Stimulated activated CD8-positive, alpha-beta memory T cell treated with anti-CD3 and anti-CD28 coated beads, Interleukin-7, amount 100 ng/mL, for 24 hours (primary cell): ENCODE data around the gene GALNT6.
A peak's percentile ranks its signal among the peaks of the same experiment; 100 is the strongest.

Experiments
- DNase-seq: peaks from one replicate; pipeline ENCODE4 v3.0.0-alpha.2; 2020; ENCODE audit warnings: low read depth

GALNT6 gene, protein sequence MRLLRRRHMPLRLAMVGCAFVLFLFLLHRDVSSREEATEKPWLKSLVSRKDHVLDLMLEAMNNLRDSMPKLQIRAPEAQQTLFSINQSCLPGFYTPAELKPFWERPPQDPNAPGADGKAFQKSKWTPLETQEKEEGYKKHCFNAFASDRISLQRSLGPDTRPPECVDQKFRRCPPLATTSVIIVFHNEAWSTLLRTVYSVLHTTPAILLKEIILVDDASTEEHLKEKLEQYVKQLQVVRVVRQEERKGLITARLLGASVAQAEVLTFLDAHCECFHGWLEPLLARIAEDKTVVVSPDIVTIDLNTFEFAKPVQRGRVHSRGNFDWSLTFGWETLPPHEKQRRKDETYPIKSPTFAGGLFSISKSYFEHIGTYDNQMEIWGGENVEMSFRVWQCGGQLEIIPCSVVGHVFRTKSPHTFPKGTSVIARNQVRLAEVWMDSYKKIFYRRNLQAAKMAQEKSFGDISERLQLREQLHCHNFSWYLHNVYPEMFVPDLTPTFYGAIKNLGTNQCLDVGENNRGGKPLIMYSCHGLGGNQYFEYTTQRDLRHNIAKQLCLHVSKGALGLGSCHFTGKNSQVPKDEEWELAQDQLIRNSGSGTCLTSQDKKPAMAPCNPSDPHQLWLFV

DNA sequence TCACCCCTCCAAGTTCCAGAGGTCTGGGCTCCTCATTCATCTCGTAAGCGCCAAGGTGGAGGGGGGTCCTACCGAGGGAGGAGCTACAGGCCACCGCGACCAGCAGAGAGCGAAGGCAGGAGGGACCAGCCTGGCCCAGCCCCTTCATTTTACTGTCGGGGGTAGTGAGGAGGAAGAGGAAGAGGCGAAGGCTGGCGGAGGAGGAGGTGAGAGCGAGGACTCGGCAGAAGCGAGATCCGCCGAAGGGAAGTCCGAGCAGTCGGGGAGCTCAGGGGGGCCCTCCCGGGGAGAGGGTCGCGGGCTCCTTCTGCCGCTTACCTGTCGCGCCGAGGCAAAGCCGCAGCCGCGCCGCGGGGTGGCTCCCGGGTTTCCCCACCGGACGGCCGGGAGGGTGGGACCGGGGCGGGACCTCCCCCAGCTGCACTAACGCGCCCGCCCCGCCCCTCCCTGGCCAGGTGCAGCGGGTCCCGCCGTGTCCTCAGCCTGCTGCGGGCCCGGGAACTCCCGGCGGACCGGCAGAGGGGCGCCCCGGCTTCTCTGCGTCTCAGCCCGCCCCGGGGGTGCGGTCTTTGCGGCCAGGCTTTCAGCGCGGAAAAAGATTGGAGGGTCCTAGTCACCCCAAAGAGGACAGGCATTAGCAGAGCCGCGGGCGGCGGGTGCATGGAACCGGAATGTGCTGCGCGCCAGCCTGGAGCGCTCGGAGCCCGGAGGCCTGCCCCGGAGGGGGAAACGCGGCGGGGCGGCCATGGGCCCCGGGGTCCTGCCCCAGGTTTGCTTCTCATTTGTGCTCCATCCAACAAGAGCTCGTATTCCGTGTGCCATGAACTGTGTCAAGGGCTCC is at the start of gene GALNT6:
Gene GALNT6, minus strand, starts transcription at position 124 of the 841 bp plus-strand sequence. CDS start 11,625 bp downstream, outside the sequence.
- peak; percentile 47 for DNase-seq

DNA sequence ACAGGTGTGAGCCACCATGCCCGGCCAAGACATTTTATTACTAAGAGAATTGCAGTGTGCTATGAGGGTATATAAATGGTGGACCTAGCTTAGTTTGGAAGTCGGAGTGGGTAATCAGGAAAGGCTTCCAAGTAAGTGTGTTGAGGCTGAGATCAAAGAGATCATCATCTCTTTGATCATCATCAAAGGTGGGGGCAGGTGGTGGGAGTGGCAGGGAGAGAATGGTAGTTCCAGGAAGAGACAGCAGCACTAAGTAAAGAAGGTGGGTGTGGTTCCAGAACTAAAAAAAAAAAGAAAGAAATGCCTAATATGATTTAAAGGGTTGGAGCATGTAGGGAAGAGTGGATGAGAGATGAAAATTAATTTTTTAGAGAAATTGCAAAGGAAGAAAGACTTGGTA is 48.1 kb upstream of the GALNT6 start:
- DNase-seq: no peak

DNA sequence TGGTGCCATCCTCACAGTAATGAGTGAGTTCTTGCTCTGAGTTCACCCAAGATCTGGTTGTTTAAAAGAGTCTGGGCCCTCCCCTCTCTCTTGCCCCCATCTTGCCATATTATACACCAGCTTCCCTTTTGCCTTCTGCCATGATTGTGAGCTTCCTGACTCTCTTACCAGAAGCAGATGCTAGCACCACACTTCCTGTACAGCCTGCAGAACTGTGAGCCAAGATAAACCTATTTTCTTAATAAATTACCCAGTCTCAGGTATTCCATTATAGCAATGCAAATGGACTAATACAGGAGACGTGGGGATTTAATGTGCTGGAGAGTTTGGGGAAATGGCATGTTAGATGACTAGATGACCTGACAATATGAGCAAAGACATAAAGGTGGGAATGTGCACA is 46.2 kb upstream of the GALNT6 start:
- no peak for DNase-seq

DNA sequence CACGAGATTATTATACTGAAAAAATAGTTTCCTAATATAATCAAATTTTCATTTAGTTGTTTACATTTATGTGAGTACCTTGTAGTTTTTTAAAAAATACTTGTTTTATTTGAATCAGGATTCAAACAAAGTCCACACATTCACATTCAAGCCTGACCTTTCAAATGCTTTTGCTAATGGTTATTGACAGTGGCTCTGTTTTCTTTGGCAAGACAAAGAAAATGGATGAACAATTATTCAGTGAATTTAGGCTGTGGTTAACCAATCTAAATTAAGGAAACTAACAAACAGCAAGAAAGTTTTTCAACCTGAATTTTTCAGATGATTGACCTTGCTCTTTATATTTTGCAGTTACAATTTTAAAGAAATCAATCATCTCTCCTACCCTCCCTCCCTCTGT is 43.1 kb upstream of the GALNT6 start:
- DNase-seq: no peak

DNA sequence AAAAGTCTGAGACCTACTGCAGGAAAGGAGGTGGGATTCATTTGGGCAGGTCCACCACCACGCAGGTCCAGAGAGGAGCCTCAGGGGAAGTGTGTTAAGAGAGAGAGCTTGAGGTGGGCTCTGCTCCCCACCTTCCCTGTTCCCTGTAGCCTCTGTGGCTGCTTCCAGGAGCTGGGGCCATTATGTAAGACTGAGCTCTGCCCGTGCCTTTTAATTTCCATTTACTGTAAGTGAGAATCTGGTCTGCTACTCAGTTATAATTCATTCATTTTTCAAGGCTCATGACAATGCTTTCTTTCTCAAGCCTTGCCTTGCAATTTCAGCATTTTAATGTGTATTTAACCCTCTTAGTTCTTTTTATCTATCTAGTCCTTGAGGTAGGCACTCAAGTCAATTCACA is 41.7 kb upstream of the GALNT6 start:
- DNase-seq: no peak

DNA sequence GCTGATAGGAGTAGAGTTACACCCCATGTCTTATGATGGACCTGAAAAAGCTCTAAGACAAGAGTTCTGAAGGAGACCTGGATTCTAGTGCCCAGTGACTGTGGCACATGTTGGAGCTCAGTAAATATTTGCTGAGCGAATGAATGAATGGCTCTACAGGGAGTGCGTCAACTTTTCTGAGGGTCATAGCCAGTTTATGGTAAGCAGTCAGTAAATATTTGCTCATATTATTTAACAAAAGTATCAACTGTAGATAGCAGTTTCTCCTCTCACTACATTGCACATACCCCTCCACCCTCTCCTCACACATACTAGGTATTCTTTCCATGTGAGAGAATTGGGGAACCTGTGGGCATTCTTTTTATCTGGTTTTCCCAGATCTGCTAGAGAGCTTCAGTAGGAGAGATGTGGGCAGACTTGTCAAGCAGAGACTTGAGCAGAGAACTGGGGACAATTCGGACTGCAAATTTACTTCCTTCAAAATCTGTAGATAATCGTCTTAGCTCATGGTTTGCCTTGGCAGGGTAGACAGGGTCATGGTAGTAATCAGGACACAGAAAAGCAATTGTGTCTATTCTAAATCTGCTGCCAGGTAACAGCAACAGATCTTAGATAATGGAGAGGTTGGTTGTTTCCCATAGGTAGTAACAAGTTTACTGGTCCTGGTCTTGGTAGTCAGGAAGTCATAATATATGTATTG is 39.1 kb upstream of the GALNT6 start:
- no peak for DNase-seq

DNA sequence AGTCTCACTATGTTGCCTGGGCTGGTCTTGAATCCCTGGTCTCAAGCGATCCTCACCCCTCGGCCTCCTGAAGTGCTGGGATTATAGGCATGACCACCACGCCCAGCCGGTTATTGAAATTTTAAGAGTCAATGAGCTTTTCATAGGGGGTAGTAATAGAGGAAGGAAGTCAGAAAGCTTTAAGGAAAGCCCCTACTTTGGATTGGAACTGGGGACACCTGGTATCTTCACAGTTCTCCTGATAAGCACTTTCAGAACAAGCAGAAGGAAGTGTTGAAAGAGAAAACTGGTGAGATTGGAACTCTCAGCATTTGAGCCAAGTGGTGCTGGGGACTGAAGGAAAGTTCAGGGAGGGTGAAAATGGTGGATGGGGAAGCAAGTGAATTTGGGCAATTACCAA is 38.5 kb upstream of the GALNT6 start:
- DNase-seq: no peak

DNA sequence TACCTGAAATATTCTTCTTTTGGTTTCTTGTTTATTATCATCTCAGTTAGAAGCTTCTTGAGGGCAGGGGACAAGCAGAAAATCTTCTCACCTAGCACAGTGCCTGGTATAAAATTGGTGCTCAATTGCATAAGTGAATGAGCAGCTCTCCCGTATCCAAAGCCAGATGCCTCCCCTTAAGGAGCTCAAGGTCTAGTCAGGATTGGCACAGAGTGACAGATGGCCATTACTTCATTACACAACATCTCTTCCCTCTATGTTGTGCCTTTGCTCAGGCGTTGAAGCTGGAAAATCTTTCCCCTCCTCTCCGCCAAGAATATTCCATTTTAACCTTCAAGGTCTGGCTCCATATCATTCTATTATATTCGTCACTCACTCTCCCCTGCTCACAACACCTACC is 37.0 kb upstream of the GALNT6 start:
- no peak for DNase-seq

DNA sequence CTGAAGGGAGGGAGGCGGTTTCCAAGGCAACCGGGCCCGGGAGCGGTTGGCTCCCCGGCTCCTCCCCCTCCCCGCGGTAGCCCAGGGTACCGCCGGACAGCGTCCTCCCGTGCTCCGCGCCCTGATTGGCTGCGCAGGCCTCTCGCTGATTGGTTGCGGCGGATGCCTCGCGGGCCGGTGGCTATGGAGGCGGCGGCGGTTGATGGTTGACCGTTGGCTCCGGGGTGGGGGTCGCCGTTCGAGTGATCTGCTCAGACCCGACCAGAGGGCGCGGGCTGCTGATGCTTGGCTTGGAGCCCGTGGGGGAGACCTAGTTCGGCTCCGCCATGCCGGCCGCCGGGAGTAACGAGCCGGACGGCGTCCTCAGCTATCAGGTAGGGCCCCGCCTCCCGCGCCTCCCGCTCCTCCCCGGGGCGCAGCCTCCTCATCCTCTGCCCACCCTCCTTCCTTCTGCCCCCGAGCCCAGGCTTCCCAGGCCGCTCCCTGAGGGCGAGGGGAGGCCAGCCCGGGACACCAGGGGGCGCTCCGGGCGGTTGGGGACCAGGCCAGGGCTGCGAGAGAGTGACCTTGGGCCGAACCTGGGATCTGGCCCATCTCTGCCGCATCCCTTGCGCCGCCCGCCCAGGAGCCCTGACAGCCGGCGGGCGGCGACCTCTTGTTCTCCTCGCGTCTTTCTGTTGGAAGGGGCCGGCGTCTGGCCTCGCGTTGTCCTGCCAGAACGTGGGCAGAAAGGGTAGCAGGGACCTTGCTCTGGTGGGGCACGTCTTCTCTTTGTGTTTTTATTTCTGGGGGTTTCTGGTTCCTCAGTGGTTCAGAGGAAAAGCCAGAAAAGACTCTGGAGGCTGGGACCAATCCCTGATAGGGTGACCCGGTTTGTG is 33.7 kb upstream of the GALNT6 start, which contains the start of gene SLC4A8:
Gene SLC4A8, plus strand, starts transcription at position 170 of the 878 bp plus-strand sequence. Its CDS starts 157 bp downstream, at position 327.
- peak; percentile 56 for DNase-seq

DNA sequence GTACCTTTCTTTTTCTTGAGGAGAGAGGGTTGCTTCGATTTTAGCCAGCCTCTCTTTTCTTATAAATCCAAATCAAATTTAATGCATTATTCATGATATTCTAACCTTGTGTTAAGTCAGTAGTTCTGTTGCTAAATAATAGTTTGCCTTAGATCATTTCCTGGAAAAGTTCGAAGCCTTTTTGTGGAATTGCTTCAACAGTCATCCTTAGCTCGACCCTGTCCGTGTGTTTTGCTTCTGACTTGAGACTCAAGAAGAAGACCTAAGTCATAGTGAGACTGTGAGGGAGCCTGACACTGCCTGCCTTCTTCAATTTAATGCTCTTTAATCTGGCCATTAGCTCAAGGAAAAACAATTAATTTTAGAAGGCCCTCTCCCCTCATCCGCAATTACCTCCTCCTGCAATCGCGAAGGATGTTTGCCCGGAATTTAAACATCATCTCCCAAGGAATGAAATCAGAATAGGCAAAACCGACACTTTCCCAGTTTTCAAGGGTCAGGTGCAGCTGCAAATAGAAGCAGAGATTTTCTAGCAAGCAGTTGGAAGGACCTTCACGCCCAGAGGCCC is 33.0 kb upstream of the GALNT6 start:
- no peak for DNase-seq

DNA sequence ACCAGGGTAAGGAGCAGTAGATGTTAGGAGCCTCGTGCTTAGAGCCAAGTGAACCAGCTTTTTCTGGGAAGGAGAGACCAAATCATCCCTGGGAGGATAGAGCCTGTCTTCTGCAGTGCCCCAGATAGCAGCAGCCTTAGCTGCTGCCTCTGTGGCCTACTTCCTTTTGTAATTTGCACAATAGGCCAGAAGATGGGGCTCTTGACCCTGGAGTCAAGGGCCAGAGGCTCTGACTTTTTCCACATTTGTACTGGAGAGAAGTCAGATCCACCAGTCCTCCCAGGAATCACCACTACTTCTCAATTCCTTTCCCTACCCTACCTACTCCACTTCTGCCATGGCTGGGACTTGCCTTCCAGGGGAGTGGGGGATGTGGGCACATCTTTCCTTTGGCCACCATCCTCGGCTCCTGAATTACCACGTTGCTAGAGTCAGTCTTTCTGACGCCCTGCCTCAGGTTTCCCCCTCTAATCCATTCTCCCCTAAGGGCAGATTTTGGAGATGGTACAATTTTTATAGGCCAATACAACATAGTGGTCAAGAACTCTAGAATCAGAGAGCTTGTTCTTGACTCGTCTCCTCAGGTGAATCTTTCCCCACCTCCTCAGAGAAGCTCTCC is 30.2 kb upstream of the GALNT6 start:
- DNase-seq: no peak

DNA sequence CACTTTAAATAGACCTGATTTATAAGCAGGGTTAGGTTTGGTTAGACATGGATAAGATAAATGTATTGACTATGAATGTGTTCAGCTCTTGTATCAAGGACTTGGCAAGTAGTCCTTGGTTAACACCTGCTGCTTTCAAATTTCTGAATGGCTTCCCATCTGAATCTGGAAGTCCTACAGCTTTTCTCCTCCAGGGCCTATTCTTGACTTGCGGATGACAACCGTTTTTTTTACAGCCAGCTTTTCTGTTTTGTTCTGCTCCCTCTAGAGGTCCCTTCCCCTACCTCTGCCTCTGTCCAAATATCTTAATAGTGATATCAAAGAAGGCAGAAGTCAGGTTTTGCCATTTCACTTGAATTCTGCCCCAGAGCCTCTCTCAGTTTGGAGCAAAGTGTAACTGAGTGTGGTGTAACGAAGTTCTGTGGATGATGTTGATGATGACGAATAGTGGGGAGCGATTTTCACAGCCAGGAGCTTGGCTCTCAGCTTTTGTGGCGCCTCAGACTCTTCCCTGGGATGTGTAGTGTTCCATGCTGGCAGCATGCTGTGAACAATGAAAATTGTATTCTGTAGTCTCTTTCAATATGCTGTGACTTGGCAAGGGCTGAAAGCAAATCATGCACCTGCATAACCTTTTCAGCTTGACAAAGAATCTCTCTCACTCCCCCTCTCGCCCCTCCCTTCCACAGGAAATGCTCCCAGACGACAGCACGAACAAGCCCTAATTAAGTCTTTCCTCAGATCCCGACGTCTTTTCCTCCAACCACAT is 28.4 kb upstream of the GALNT6 start:
- DNase-seq: no peak

DNA sequence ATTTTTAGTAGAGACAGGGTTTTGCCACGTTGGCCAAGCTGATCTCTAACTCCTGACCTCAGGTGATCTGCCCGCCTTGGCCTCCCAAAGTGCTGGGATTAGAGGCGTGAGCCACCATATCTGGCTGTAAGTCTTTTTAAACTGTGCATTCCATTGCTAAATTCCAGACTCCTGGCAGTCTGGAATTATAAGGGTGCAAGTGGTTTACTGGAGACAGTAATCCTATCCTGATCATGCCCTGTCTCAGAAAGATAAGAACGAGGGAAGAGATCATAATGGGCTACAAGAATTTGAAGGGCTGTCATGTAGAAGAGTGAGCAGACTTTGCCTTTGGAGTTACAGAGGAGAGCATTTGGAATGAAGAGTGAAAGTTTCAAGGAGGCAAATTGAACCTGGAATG is 26.6 kb upstream of the GALNT6 start:
- DNase-seq: no peak

DNA sequence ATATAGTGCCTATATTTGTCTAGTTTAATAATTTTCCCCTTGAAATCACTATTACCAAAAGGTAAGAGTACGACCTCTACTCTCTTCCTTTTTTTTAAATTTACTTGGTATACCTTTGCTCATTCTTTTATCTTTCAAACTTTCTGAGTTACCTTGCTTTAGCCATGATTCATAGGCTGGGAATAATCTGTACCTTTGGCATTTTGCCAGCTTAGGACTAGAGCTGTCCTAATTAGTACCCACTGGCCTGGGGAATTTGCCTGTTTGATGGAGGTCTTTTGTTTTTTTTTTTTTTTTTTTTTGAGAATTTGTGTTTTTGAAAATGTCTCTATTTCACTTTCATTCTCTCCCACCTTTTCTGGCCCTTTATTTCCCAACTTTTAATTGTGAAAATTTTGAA is 24.7 kb upstream of the GALNT6 start:
- DNase-seq: no peak

DNA sequence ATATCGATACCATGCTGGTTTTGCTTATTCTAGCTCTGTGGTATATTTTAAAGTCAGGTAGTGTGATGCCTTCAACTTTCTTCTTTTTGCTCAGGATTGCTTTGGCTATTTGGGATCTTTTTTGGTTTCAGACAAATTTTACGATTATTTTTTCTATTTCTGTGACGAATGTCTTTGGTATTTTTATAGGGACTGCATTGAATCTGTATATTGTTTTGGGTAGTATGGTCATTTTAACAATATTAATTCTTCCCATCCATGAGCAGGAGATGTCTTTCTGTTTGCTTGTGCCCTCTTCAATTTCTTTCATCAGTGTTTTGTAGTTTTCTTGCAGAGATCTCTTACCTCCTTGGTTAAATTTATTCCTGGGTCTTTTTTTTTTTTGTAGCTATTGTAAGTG is 22.6 kb upstream of the GALNT6 start:
- DNase-seq: no peak

DNA sequence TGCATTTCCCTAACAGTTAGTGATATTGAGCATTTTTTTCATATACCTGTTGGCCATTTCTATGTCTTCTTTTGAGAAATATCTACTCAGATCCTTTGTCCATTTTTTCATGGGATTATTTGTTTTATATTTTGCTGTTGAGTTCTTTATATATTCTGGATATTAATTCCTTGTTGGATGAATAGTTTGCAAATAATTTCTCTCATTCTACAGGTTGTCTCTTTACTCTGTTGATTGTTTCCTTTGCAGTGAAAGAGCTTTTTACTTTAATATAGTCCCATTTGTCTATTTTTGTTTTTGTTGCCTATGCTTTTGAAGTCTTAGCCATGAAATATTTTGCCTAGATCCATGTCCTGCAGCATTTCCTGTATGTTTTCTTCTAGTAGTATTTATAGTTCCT is 21.9 kb upstream of the GALNT6 start:
- no peak for DNase-seq

DNA sequence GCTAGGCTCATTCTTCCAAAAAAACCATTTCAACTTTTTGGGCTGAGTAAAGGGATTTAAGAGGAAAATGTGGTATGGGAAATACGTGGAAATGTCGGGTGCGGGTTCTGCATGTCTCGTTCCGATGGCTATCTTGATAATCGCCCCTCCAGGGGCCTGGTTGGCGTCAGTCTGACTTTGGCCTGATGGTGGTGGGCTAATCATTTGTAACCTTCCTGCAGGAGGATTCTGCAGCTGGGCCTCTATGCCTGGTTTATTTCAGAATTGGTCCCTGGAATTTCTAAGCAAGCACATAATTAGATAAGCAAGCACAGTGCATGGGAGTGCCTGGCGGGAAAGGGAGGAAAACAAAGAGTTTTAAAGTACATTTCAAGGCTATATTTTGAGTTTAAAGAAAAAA is 18.6 kb upstream of the GALNT6 start:
- DNase-seq: no peak

DNA sequence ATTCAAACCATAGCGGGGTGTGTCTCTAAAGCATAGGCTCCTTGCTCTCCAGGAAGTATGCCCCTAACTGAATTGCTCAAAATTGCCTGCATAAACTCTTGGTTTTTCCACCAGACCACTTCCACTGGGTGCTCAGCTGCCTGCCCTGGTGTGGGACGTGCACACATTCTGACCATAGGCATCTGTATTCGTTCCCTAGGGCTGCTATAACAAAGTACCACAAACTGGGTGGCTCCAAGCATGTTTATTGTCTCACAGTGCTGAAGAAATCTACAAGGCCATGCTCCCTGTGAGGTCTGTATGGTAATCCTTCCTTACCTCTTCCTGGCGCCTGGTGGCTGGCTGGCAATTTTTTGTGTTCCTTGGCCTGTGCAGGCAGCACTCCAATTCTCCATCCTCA is 16.4 kb upstream of the GALNT6 start:
- DNase-seq: no peak

DNA sequence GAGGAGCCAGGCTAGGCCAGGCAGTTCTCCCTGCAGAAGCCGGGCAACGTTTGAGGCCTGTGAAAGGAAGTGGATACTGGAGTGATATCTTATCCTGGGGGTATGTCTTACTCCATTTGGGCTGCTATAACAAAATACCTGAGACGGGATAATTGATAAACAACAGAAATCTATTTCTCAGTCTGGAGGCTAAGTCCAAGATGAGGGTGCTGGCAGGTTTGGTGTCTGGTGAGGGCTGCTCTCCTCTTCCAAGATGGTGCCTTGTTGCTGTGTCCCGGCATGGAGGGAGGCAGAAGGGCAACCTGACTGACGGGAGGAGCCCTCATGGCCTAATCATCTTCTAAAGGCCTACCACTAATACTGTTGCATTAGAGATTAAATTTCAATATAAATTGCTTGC is 15.7 kb upstream of the GALNT6 start:
- DNase-seq: no peak

DNA sequence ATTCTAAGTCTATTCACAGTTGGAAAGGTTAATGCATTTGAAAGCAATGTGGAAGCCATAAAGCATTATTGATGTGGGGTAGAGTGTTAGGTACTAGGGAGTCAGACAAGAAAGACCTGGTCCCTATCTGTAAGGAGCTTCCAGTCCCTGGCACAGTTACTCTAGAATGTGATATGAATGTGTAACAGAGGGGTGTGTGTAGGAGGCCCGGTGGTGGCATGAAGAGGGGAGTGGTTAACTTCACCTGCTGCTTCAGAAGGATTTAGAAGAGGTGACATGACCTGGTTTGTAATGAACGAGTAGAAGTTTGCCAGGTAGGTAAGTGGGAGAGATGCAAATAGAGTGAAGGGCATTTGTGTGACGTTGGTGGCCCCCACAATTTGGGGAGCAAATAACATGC is 15.1 kb upstream of the GALNT6 start:
- no peak for DNase-seq
